ENCODE measurements around the gene RBL1.

The RBL1 gene

DNA sequence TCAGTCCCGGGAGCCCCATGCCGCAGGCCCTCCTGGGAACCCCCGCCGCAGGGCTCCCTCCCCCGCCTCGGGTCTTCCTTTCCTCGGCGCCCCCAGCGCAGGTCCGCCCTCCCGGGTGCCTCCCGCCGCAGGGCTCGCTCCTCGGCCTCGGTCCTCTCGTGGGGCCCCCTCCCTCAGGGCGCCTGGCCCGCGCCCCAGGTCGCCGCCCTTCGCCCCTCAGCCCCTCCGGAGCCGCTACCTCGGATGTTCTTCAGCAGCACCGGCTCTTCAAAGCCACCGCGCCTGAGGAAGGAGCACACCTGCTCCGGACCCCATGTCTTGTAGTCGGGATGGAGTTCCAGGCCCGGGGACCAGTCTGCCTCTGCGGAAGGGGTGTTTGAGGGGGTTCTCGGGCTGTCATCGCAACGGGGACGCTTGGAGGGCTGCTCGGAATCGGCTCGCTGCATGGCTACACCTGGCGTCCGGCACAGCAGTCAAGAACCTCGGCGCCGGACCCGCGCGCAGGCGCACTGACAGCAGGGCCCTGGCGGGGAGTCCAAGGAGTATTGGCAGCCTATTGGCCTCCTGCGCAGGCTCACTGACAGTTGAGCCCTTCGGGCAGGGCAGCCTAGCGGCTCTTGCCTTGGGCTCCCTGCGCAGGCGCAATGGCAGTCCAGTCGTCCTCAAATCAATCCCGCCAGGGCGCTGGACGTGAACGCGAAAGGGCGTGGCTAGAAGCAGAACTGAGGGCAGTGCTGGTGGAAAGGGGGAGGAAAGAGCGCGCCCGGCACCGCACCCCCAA lies 144.4 kb downstream of the RBL1 start, which contains the start of gene SAMHD1:
TSS of gene SAMHD1 (minus strand) at position 511 of the 781 bp plus-strand sequence. CDS start at position 446, 65 bp downstream.
- Mint-ChIP-seq H3K4me1 (peaks cover 43% of the 10 kb centered on the region), H3K4me3 (peak within 1 kb of the TSS; percentile 86), H3K27me3 (no peaks in the 10 kb centered on the region), H3K36me3 (ENCODE audit: insufficient read depth) (peaks cover 42% of the 10 kb centered on the region), H3K27ac (ENCODE audit: low read depth) (peak within 1 kb of the TSS; percentile 99), H3K9me3 (no peaks in the 10 kb centered on the region)
- DNase-seq (ENCODE audit: low spot score in 2 of 2) = peak; percentile 72 to 76
- ATAC-seq (replicated peaks; ENCODE audit: extremely low read depth, poor library complexity, severe bottlenecking) = peak; percentile 76

DNA sequence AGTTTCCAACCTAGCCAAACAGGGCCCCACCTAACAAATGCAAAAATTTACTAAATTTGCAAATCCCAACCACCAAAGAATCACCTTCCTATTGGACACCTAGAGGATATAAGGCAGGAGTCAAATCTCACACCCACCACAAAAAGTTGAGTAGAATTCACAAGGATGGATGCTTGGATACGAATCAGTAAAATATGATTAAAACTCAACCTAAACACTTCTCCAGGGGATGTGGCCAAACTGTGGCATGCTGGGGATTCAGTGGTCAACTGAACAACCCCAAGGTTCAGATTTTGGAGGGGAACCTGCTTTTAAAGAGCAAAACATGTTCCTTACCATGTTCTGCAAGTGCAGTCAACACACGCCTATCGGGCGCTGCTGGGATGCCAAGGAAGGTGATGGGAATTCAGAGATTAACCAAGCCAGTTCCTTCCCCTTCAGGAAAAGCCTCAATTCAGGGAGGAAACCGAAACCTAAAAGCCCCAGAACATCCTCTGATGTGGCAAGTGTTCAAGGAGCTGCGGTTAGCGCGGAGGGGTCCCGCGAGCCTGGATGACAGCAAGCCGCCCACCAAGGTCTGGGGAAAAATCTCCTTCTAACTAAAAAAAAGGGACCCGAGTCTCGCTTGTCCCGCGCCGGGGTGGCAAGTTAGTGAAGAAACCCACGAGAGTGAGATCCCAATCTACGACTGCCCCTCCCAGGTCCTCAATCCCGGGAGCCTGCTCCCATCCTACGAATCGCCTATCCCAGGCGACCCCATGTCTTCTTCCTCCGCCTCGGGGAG lies 145.2 kb downstream of the RBL1 start:
- Mint-ChIP-seq H3K4me3 (peak overlapping the region; percentile 86), H3K27me3 (no peaks in the 10 kb centered on the region), H3K36me3 (ENCODE audit: insufficient read depth) (peaks cover 48% of the 10 kb centered on the region), H3K9me3 (no peaks in the 10 kb centered on the region), H3K27ac (ENCODE audit: low read depth) (peak overlapping the region; percentile 99), H3K4me1 (peaks cover 44% of the 10 kb centered on the region)
- peak; percentile 10 for ATAC-seq (replicated peaks; ENCODE audit: extremely low read depth, poor library complexity, severe bottlenecking)
- DNase-seq (ENCODE audit: low spot score in 2 of 2) = no peak

Measured in central memory CD8-positive, alpha-beta T cell (primary cell).